Cardiac fibroblast (primary cell): ENCODE data around the gene ELK3.
"Not testable (repeated sequence)": the region's sequence is repeated elsewhere in the genome, so short reads cannot be mapped to it uniquely, and the experiment has no call there.

Experiments
- DNase-seq, 2 donors: peaks; one replicate each; pipeline versions ENCODE4 v3.0.0 to v3.0.0-alpha.2; 2010; ENCODE audit warnings: low read depth in 2 of 2
- H3K4me3 ChIP-seq, 2 donors: replicated peaks in 1 of 2; 1 replicate in 1 of 2; 2 replicates in 1 of 2; pipeline ENCODE4 v1.5.1; 2011; ENCODE audit warnings: low read depth in 2 of 2, low read length in 2 of 2, mild to moderate bottlenecking in 2 of 2, moderate library complexity in 1 of 2
- TF ChIP-seq, protein P1 (sequence below): IDR thresholded peaks from one replicate; pipeline ENCODE4 v1.5.1; 2011; ENCODE audit warnings: low read depth, mild to moderate bottlenecking, low read length, inconsistent platforms

The ELK3 gene

DNA sequence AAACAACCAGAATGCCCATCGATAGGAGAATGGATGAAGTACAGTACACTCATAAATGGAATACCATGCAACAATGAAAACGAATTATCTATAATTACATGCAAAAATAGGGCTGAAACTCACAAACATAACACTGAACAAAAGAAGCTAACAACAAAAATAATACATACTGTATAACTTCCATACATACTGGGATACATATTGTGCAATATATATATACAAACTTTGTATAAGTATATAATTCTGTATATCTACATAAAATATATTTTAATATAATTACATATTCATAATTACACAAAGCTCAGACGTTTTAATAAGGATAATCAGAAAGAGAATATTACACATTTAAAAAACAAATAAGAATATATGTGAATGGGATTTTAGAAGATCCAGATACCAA, 115.9 kb downstream of the ELK3 start:
- DNase-seq = no peak
- TF ChIP-seq, protein P1, sequence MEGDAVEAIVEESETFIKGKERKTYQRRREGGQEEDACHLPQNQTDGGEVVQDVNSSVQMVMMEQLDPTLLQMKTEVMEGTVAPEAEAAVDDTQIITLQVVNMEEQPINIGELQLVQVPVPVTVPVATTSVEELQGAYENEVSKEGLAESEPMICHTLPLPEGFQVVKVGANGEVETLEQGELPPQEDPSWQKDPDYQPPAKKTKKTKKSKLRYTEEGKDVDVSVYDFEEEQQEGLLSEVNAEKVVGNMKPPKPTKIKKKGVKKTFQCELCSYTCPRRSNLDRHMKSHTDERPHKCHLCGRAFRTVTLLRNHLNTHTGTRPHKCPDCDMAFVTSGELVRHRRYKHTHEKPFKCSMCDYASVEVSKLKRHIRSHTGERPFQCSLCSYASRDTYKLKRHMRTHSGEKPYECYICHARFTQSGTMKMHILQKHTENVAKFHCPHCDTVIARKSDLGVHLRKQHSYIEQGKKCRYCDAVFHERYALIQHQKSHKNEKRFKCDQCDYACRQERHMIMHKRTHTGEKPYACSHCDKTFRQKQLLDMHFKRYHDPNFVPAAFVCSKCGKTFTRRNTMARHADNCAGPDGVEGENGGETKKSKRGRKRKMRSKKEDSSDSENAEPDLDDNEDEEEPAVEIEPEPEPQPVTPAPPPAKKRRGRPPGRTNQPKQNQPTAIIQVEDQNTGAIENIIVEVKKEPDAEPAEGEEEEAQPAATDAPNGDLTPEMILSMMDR = no peak
- H3K4me3 ChIP-seq = no peak overlapping the region

DNA sequence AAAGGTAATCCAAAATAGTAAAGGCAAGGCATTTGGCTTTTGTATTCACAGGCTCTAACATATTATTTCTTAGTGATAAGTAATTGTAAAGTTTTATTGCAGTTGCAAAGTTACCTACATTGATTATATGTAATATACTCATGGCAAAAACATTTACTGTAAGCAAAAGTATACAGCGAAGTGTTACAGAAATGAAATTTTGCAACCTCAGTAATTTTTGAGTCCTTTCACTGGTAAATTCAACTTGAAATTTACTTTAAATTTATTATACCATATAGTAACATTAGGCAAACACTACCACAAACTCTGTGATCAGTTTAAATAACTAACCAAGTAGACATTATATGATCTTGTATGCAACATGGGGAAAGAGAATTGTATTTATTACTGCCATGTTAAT, 117.0 kb downstream of the ELK3 start:
- no peak for DNase-seq
- H3K4me3 ChIP-seq = no peak overlapping the region
- TF ChIP-seq, protein P1 = no peak

DNA sequence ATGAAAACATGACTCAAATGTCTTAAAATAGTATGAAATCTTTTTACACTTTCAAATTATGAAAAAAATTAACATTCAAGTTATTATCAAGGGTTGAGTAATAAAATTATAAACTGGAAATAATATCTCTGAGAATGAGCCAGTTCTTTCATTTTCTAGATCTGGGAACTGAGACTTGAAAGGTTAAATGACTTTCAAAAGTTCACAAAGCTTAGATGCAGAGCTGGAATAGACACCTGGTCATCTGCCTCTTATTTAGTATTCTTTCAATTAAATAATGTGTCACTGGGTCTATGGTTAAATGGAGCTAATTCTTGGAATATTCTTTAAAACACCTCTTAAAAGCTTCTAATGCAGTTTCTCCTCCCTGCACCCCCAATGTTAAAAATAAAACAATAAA, 119.4 kb downstream of the ELK3 start:
- no peak for DNase-seq
- H3K4me3 ChIP-seq = no peak overlapping the region
- TF ChIP-seq, protein P1 = no peak

GRCh38 chr12:96314723-96315122, 120.5 kb downstream of the ELK3 start:
- no peak overlapping the region for H3K4me3 ChIP-seq
- peak; percentile 8 to 28 for DNase-seq
- TF ChIP-seq, protein P1 = no peak

DNA sequence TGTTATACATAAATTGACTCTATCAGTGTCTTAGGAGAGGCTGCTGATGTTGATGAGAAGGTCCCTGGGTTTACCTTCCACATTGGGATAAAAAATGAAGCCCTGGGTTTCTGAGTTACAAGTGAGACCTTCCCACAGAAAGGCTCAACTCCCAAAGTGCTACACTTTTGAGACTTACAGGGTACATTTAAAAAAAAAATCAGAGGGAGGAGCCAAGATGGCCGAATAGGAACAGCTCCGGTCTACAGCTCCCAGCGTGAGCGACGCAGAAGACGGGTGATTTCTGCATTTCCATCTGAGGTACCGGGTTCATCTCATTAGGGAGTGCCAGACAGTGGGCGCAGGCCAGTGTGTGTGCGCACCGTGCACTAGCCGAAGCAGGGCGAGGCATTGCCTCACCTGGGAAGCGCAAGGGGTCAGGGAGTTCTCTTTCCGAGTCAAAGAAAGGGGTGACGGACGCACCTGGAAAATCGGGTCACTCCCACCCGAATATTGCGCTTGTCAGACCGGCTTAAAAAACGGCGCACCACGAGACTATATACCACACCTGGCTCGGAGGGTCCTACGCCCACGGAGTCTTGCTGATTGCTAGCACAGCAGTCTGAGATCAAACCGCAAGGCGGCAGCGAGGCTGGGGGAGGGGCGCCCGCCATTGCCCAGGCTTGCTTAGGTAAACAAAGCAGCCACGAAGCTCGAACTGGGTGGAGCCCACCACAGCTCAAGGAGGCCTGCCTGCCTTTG, 121.7 kb downstream of the ELK3 start:
- DNase-seq = not testable (repeated sequence)
- peak overlapping the region; percentile 5 to 14 for H3K4me3 ChIP-seq

- H3K4me3 ChIP-seq, DNase-seq: not testable (repeated sequence)
These were observed 123.6 kb downstream of the ELK3 start for GRCh38 chr12:96317801-96318200.
